ENCODE data around the gene RIT2. TPM values are rescaled to one million over a fixed set of nuclear protein-coding genes. Genes with fewer than 3 reads are reported as not detected.
A peak's percentile ranks its signal among the peaks of the same experiment; 100 is the strongest.

RIT2 gene
- total RNA-seq, 4 donors from 2014 or later = not detected

DNA sequence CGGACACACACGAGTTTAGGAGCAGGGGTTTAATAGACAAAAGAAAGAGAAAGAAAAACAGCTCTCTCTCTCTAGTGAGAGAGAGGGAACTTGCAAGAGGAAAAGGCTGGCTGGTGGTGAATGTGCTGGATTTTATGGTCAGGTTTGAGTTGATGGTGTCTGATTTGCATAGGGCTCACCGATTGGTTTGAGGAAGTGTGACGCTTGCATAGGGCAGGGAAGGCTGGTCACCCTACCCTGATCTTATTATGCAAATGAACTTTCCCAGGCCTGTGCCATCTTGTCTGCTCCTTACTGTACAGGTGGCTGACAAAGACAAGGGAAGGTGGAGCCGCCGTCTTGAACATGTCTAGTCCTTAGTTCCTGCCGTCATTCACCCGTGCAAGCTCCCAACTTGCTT lies 408.9 kb downstream of the RIT2 start:
- H3K4me3 ChIP-seq = no peak overlapping the region
- WGBS = 27% methylated on average over 8 of the region's 8 CpGs

DNA sequence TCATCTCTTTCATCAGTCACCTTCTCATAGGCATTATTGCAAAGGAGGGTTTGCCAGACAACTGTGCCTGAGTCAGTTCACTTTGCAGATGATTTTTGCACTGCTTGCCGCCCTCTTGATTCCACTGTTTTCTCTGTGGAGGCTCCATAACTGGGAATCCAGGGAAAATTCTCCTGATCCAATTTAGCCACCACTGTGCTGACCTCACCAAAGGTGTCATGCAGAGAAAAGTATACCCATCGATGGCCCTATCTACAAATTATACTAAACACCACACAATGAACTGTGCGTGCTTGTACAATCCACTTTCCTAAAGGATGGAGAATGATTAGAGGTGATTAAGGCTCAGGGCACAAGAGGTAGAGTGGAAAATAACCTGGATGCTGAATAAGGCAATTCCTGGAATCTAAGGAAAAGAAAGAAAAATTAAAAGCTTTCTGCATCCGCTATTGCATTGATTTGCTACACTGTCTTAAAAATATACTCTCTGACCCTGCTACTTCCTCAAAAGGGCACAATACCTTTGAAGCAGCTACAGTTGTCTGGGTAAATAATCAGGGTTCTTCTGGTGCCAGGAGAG lies 409.4 kb downstream of the RIT2 start:
- no peak for DNase-seq (ENCODE audit: low spot score in 2 of 2)
- Histone ChIP-seq H3K36me3 (no peaks in the 10 kb centered on the region), H3K4me3 (no peak overlapping the region), H3K27ac (no peak overlapping the region), H3K27me3 (no peaks in the 10 kb centered on the region), H3K9me3 (no peaks in the 10 kb centered on the region), H3K4me1 (peaks cover 11% of the 10 kb centered on the region)
- TF ChIP-seq, protein P1, sequence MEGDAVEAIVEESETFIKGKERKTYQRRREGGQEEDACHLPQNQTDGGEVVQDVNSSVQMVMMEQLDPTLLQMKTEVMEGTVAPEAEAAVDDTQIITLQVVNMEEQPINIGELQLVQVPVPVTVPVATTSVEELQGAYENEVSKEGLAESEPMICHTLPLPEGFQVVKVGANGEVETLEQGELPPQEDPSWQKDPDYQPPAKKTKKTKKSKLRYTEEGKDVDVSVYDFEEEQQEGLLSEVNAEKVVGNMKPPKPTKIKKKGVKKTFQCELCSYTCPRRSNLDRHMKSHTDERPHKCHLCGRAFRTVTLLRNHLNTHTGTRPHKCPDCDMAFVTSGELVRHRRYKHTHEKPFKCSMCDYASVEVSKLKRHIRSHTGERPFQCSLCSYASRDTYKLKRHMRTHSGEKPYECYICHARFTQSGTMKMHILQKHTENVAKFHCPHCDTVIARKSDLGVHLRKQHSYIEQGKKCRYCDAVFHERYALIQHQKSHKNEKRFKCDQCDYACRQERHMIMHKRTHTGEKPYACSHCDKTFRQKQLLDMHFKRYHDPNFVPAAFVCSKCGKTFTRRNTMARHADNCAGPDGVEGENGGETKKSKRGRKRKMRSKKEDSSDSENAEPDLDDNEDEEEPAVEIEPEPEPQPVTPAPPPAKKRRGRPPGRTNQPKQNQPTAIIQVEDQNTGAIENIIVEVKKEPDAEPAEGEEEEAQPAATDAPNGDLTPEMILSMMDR (IDR thresholded peaks at IDR 0.05) = no peak
- TF ChIP-seq POLR2A (IDR thresholded peaks at IDR 0.05) = no peak
- no peak for TF ChIP-seq EP300 (IDR thresholded peaks at IDR 0.05)
- TF ChIP-seq POLR2AphosphoS5 (IDR thresholded peaks at IDR 0.05) = no peak
- WGBS = 71% methylated on average over 4 of the region's 4 CpGs

More for the DNA sequence above, 408.9 kb downstream of the RIT2 start:
- DNase-seq (ENCODE audit: low spot score in 2 of 2) = peak; percentile 59 to 78
- TF ChIP-seq POLR2A (IDR thresholded peaks at IDR 0.05) (no peak), EP300 (IDR thresholded peaks at IDR 0.05) (no peak), POLR2AphosphoS5 (IDR thresholded peaks at IDR 0.05) (no peak)
- TF ChIP-seq, protein P1 (IDR thresholded peaks at IDR 0.05) = no peak
- H3K27me3 ChIP-seq = no peaks in the 10 kb centered on the region
- peaks cover 11% of the 10 kb centered on the region for H3K4me1 ChIP-seq
- no peaks in the 10 kb centered on the region for H3K36me3 ChIP-seq
- H3K27ac ChIP-seq = no peak overlapping the region
- no peaks in the 10 kb centered on the region for H3K9me3 ChIP-seq

Other genes with a start within 250 kb of the RIT2 start
- gene SYT4, start 161.8 kb upstream of the RIT2 start, total RNA-seq = not detected